KMS-11 (cell line): ENCODE measurements around the gene ZDHHC20.

Source experiments
- H2AFZ ChIP-seq: fragments of 200-600 bp; sonication (generic); 2 replicates; pipeline ENCODE4 v1.6.1; 2016; ENCODE audit warnings: antibody characterized with exemption, mixed run types, low read depth
- H3K27ac ChIP-seq: fragments of 200-600 bp; sonication (generic); 2 replicates; pipeline ENCODE4 v1.6.1; 2016; ENCODE audit warnings: mild to moderate bottlenecking, mixed run types
- H3K27me3 ChIP-seq: fragments of 200-600 bp; sonication (generic); 2 replicates; pipeline ENCODE4 v1.6.1; 2017; ENCODE audit warnings: mild to moderate bottlenecking, low read depth, mixed run types, moderate library complexity; ENCODE audit not compliant: insufficient read depth
- H3K36me3 ChIP-seq: fragments of 200-600 bp; sonication (generic); 2 replicates; pipeline ENCODE4 v1.6.1; 2017; ENCODE audit warnings: mild to moderate bottlenecking, mixed run types; ENCODE audit not compliant: insufficient read depth
- H3K4me1 ChIP-seq: fragments of 200-600 bp; sonication (generic); 2 replicates; pipeline ENCODE4 v1.6.1; 2016; ENCODE audit warnings: mild to moderate bottlenecking, low read depth, mixed run types; ENCODE audit not compliant: poor library complexity, severe bottlenecking
- H3K4me2 ChIP-seq: fragments of 200-600 bp; sonication (generic); 2 replicates; pipeline ENCODE4 v1.7.0; 2016; ENCODE audit warnings: mild to moderate bottlenecking, mixed run types
- H3K4me3 ChIP-seq: fragments of 200-600 bp; sonication (generic); IDR thresholded peaks from 2 replicates; pipeline ENCODE4 v1.6.1; 2017; ENCODE audit warnings: low read depth, low read length, mixed read lengths; ENCODE audit not compliant: insufficient read depth
- H3K79me2 ChIP-seq: fragments of 200-600 bp; sonication (generic); 2 replicates; pipeline ENCODE4 v1.6.1; 2016; ENCODE audit warnings: low read depth, mixed run types; ENCODE audit not compliant: insufficient read depth
- H3K9ac ChIP-seq: fragments of 200-600 bp; sonication (generic); 2 replicates; pipeline ENCODE4 v1.6.1; 2016; ENCODE audit warnings: mild to moderate bottlenecking, mixed run types
- H4K20me1 ChIP-seq: fragments of 200-600 bp; sonication (generic); 2 replicates; pipeline ENCODE4 v1.6.1; 2016; ENCODE audit warnings: mild to moderate bottlenecking, mixed run types; ENCODE audit not compliant: insufficient read depth
- TF ChIP-seq, protein P1 (sequence below): fragments of 200-600 bp; sonication (generic); conservative IDR thresholded peaks from 2 replicates; pipeline ENCODE4 v1.6.1; 2017; ENCODE audit warnings: low read depth, mild to moderate bottlenecking, antibody characterized with exemption, low read length, moderate library complexity, mixed read lengths

The ZDHHC20 gene

DNA sequence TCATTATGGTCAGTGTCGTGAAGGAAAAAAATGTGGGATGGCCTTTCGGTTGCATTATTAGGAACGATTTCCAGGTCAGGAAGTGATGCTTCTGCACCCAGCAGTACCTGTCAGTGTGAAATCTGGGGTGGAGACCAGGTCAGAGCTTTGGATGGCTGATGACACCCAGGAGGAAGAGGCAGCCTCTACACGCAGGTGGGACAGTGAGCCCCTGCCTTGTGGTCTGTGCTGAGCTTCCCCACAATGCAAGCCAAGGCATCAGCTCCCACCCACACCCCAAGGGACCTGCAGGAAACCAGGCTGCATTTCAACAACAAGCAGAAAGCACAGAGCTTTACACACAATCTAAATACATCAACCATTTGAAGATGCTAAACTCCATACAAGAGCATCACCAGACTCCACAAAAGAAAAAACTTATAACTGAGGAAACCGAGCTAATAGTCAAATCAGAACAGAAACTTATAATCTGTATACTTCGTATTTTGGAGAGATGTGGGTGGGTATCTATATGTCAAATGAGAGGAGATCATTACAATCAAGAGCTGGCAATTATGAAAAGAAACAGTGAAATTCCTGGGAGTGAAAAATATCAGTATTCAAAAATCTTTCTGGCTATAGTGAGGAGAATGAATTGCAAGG lies 130.1 kb downstream of the ZDHHC20 start:
- TF ChIP-seq, protein P1, sequence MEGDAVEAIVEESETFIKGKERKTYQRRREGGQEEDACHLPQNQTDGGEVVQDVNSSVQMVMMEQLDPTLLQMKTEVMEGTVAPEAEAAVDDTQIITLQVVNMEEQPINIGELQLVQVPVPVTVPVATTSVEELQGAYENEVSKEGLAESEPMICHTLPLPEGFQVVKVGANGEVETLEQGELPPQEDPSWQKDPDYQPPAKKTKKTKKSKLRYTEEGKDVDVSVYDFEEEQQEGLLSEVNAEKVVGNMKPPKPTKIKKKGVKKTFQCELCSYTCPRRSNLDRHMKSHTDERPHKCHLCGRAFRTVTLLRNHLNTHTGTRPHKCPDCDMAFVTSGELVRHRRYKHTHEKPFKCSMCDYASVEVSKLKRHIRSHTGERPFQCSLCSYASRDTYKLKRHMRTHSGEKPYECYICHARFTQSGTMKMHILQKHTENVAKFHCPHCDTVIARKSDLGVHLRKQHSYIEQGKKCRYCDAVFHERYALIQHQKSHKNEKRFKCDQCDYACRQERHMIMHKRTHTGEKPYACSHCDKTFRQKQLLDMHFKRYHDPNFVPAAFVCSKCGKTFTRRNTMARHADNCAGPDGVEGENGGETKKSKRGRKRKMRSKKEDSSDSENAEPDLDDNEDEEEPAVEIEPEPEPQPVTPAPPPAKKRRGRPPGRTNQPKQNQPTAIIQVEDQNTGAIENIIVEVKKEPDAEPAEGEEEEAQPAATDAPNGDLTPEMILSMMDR = no peak
- Histone ChIP-seq H3K27me3 (no peaks in the 10 kb centered on the region), H3K4me1 (peaks cover 17% of the 10 kb centered on the region), H2AFZ (no peak overlapping the region), H3K4me3 (no peak overlapping the region), H3K9ac (no peak overlapping the region), H3K4me2 (no peak overlapping the region), H3K27ac (no peak overlapping the region), H3K79me2 (no peaks in the 10 kb centered on the region), H3K36me3 (no peaks in the 10 kb centered on the region), H4K20me1 (no peaks in the 10 kb centered on the region)

DNA sequence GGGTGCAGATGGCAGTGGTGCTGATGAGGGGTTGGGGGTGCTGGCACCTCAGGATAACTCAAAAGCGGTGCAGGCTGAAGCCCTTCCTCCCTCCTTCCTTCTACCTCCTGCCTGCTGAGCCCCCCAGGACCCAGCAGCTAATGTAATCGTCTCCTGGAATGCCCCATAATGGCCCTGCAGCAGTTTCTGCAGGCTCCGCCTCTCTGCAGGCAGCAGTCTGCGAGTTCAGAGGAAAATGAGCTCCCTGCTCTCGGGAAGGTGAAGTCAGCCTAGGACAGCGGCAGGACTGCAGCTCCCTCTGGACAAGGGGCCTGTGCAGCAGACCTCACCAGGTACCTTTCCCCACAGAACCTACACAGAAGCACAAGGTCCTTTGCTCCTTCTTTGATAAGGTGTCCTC lies 130.9 kb downstream of the ZDHHC20 start:
- Histone ChIP-seq H3K4me3 (no peak overlapping the region), H3K79me2 (no peaks in the 10 kb centered on the region), H3K27me3 (no peaks in the 10 kb centered on the region), H2AFZ (no peak overlapping the region), H3K4me2 (no peak overlapping the region), H3K9ac (no peak overlapping the region), H4K20me1 (no peaks in the 10 kb centered on the region), H3K27ac (no peak overlapping the region), H3K36me3 (no peaks in the 10 kb centered on the region), H3K4me1 (peaks cover 17% of the 10 kb centered on the region)
- TF ChIP-seq, protein P1 = no peak

DNA sequence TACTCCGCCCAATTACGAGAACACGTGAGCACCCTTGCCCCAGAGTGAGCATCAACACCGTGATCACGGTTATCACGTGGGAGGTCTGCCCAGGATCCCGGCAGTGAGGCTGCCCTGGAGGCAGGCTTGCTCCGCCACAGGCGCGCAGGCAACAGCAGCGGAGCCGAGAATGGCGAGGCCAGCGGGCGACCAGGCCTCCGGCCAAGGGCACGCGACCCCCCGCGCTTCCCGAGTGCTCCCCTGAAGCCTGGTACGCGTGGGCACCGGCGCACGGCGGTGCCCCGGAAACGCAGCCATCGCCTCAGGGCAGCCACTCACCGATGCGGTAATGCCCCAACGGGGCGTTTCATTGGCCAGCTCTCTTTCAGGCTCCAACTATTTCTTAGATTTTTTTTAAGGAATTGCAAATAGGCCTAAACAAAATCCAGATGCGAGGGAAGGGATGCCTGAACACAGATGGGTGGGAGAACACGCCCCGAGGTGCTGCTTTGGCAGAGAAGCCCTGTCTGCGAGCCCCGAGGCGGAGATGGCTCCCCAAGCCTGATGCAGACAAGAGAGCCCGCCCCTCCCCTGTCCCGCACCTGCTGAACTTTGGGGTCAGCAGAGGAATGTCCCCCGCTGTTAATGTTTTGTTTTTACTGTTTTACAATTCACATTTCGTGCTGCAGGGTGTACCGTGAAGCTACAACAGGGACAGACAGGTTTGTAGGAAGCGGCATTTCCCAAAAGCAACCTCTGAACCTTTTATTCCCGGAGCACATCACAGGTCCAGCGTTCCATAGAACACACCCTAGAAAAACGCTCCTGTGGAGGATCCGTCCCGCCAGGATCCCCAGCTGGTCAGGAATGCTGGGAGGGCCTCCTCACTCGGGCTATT lies 132.7 kb downstream of the ZDHHC20 start:
- Histone ChIP-seq H3K4me1 (peaks cover 17% of the 10 kb centered on the region), H3K36me3 (no peaks in the 10 kb centered on the region), H3K4me3 (no peak overlapping the region), H3K27me3 (no peaks in the 10 kb centered on the region), H4K20me1 (no peaks in the 10 kb centered on the region), H3K9ac (no peak overlapping the region), H3K27ac (no peak overlapping the region), H3K79me2 (no peaks in the 10 kb centered on the region), H2AFZ (no peak overlapping the region), H3K4me2 (no peak overlapping the region)
- TF ChIP-seq, protein P1 = no peak

DNA sequence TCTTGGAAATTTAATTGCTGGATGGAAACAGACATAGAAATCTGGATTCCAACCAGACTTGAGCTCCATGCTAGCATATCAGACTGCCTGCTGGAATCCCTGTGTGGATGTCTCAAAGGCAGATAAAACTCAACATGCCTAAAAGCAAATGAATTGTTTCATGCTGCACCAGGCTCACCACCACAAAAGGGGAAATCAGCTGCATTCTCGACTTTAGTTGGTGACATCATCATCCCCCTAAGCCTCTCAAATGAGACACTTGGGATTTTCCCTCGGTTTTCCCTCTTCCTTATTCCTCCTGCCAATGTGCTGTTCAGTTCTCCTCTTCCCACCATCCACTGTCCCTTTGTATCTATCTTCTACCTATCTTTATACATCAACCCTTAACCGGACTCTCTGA lies 134.3 kb downstream of the ZDHHC20 start:
- Histone ChIP-seq H2AFZ (no peak overlapping the region), H3K4me2 (no peak overlapping the region), H4K20me1 (no peaks in the 10 kb centered on the region), H3K27ac (no peak overlapping the region), H3K79me2 (no peaks in the 10 kb centered on the region), H3K36me3 (no peaks in the 10 kb centered on the region), H3K9ac (no peak overlapping the region), H3K27me3 (no peaks in the 10 kb centered on the region), H3K4me1 (peaks cover 3% of the 10 kb centered on the region), H3K4me3 (no peak overlapping the region)
- TF ChIP-seq, protein P1 = no peak
